HepG2 (cell line): ENCODE results near the gene WDR45B. TPM values are rescaled to one million over a fixed set of nuclear protein-coding genes. Genes with fewer than 3 reads are reported as not detected.

Source experiments
- ATAC-seq: fragments of 200-7000 bp; cut with Tn5 transposase; 3 replicates; pipeline ENCODE4 v1.9.1; 2020; ENCODE audit warnings: mild to moderate bottlenecking, moderate library complexity
- BruUV-seq: library from RNA; stranded (reverse); fragments of 400-500 nt; replicated peaks from 2 replicates; lab custom pipeline; 2021; lab: Mats Ljungman, UMichigan
- CTCF ChIA-PET: fragments of 300-600 bp; formaldehyde crosslinking; extraction: SDS; loops from one replicate; lab custom pipeline; 2021; ENCODE audit warnings: low total read pairs, inconsistent platforms, low intra/inter-chr PET ratio; lab: Yijun Ruan, JAX
- POLR2A ChIA-PET: fragments of 350-600 bp; sonication (Branson Sonifier 250); formaldehyde crosslinking; loops from one replicate; lab custom pipeline; 2020; ENCODE audit warnings: antibody characterized with exemption, inconsistent platforms; lab: Yijun Ruan, JAX
- DNase-seq: peaks from one replicate; pipeline ENCODE4 v3.0.0-alpha.2; 2015; ENCODE audit warnings: low spot score
- FAIRE-seq: peaks from 3 replicates; lab custom pipeline; 2011; peaks lifted over from hg19 to GRCh38; lab: Jason Lieb, UNC
- H2AFZ ChIP-seq: one replicate; pipeline ENCODE4 v1.6.1; 2011; ENCODE audit warnings: low read length, inconsistent platforms
- H3K27ac ChIP-seq: fragments of 300-600 bp; 3 replicates; pipeline ENCODE4 v1.8.0; 2011; ENCODE audit warnings: mixed run types, mild to moderate bottlenecking, mixed read lengths, low read length, inconsistent platforms; ENCODE audit not compliant: insufficient read depth; ENCODE audit errors: extremely low read length
- H3K27me3 ChIP-seq, 2 experiments: fragments of 200-600 bp in 1 of 2; 2 replicates in 1 of 2; 3 replicates in 1 of 2; pipeline versions ENCODE4 v1.6.0 to v1.8.0; 2011; ENCODE audit warnings: low read length in 2 of 2, mild to moderate bottlenecking in 2 of 2, moderate library complexity in 2 of 2, inconsistent platforms in 1 of 2; ENCODE audit not compliant: insufficient read depth in 2 of 2, control insufficient read depth in 1 of 2
- H3K36me3 ChIP-seq, 2 experiments: fragments of 200-600 bp in 1 of 2; replicated peaks in 1 of 2; 2 replicates in 1 of 2; 3 replicates in 1 of 2; pipeline versions ENCODE4 v1.5.1 to v1.8.0; 2011; ENCODE audit warnings: low read length in 2 of 2, inconsistent platforms in 1 of 2; ENCODE audit not compliant: insufficient read depth in 2 of 2, control insufficient read depth in 1 of 2
- H3K4me1 ChIP-seq: 2 replicates; pipeline ENCODE4 v1.5.1; 2012; ENCODE audit warnings: low read length, inconsistent platforms; ENCODE audit not compliant: insufficient read depth
- H3K4me2 ChIP-seq: 2 replicates; pipeline ENCODE4 v1.6.0; 2011; ENCODE audit warnings: low read depth, low read length, inconsistent platforms
- H3K4me3 ChIP-seq, 3 experiments: fragments of 200-600 bp in 1 of 3; sonication (generic), shearing (Covaris generic) in 1 of 3; replicated peaks in 1 of 3; 2 replicates each; pipeline ENCODE4 v1.5.1; 2011 to 2016; ENCODE audit warnings: low read length in 3 of 3, inconsistent platforms in 2 of 3, low read depth in 2 of 3, mild to moderate bottlenecking in 2 of 3, control low read depth in 1 of 3, mixed read lengths in 1 of 3; ENCODE audit not compliant: insufficient read depth in 1 of 3
- H3K79me2 ChIP-seq: one replicate; pipeline ENCODE4 v1.6.1; 2011; ENCODE audit warnings: low read length, inconsistent platforms; ENCODE audit not compliant: insufficient read depth
- H3K9ac ChIP-seq: 2 replicates; pipeline ENCODE4 v1.6.0; 2011; ENCODE audit warnings: mild to moderate bottlenecking, low read depth, low read length, inconsistent platforms; ENCODE audit not compliant: insufficient read depth
- H3K9me3 ChIP-seq: 2 replicates; pipeline ENCODE4 v1.5.1; 2012; ENCODE audit warnings: mild to moderate bottlenecking, low read length
- H4K20me1 ChIP-seq: 2 replicates; pipeline ENCODE4 v1.6.0; 2011; ENCODE audit warnings: inconsistent platforms, mild to moderate bottlenecking, low read length, moderate library complexity; ENCODE audit not compliant: insufficient read depth
- DR1 ChIP-seq: sonication (generic); formaldehyde crosslinking; IDR thresholded peaks from 2 replicates; pipeline ENCODE4 v1.8.0; 2021; ENCODE audit warnings: mild to moderate bottlenecking, missing genetic modification reagents, inconsistent platforms
- NR2C2 ChIP-seq: sonication (generic); formaldehyde crosslinking; IDR thresholded peaks from 2 replicates; pipeline ENCODE4 v1.4.0; 2020; ENCODE audit warnings: missing genetic modification reagents, mild to moderate bottlenecking, moderate library complexity, borderline replicate concordance
- NR3C1 ChIP-seq: sonication (generic); formaldehyde crosslinking; IDR thresholded peaks from 2 replicates; pipeline ENCODE4 v1.4.0; 2020; ENCODE audit warnings: missing genetic modification reagents
- ONECUT2 ChIP-seq: sonication (generic); formaldehyde crosslinking; IDR thresholded peaks from 2 replicates; pipeline ENCODE4 v1.4.0; 2020; ENCODE audit warnings: missing genetic modification reagents
- RAD51 ChIP-seq: fragments of 450-650 bp; IDR thresholded peaks from 2 replicates; pipeline ENCODE4 v1.6.1; 2016; ENCODE audit warnings: borderline replicate concordance
- RORA ChIP-seq: sonication (generic); formaldehyde crosslinking; IDR thresholded peaks from 2 replicates; pipeline ENCODE4 v1.5.0; 2020; ENCODE audit warnings: mild to moderate bottlenecking, missing genetic modification reagents, moderate library complexity
- SKI ChIP-seq: fragments of 450-650 bp; IDR thresholded peaks from one replicate; pipeline ENCODE4 v1.6.1; 2018; ENCODE audit warnings: mild to moderate bottlenecking; ENCODE audit not compliant: partially characterized antibody
- SP4 ChIP-seq: sonication (generic); formaldehyde crosslinking; IDR thresholded peaks from 2 replicates; pipeline ENCODE4 v1.8.1; 2023; ENCODE audit warnings: mild to moderate bottlenecking, missing genetic modification reagents
- SP5 ChIP-seq: IDR thresholded peaks from 2 replicates; pipeline ENCODE4 v1.6.1; 2016; ENCODE audit warnings: low read depth, borderline replicate concordance
- ZBTB20 ChIP-seq: sonication (generic); formaldehyde crosslinking; IDR thresholded peaks from 2 replicates; pipeline ENCODE4 v1.8.1; 2023; ENCODE audit warnings: missing genetic modification reagents, low read depth, mild to moderate bottlenecking, borderline replicate concordance
- ZNF160 ChIP-seq: sonication (generic); formaldehyde crosslinking; IDR thresholded peaks from 2 replicates; pipeline ENCODE4 v1.8.0; 2022; ENCODE audit warnings: mild to moderate bottlenecking, inconsistent platforms, missing genetic modification reagents
- ZNF792 ChIP-seq: IDR thresholded peaks from 2 replicates; pipeline ENCODE4 v1.6.1; 2016
- WGBS: methylation state at CpG from one replicate; pipeline ENCODE4 v1.1.6; 2017; ENCODE audit warnings: low lambda C conversion rate; 5-methylcytosine and 5-hydroxymethylcytosine counted together
- in situ Hi-C: cut with HindIII; loops from 2 replicates; pipeline ENCODE4 v1.10.0; 2017; ENCODE audit warnings: low pct_unique_long_range_greater_than_20kb; ENCODE audit not compliant: extremely low pct_ligation_motif_present
- intact Hi-C: fragments of 100-400 bp; cut with micrococcal nuclease; formaldehyde crosslinking; loops from one replicate; pipeline ENCODE4 v1.10.0; 2022; ENCODE audit not compliant: unreplicated experiment
- polyA plus RNA-seq, 8 experiments: library from polyadenylated mRNA; depleted of rRNA in 3 of 8; stranded (reverse) in 7 of 8; unstranded in 1 of 8; fragments of >200 nt; fragmentation: Illumina TruSeq in 4 of 8; extraction: Trizol in 4 of 8; gene quantifications; 2 replicates each; pipeline versions ENCODE4 v1.2.1 to v1.2.3, GENCODE V29; 2011 to 2016; ENCODE audit warnings: low read depth in 4 of 8, missing spikeins in 1 of 8, mixed read lengths in 1 of 8; ENCODE audit not compliant: insufficient read depth in 1 of 8
- total RNA-seq, 5 experiments: library from RNA; depleted of rRNA; stranded (reverse); fragments of >200 nt; fragmentation: Illumina TruSeq; extraction: Trizol; gene quantifications; 2 replicates each; pipeline ENCODE4 v1.2.3, GENCODE V29; 2016; ENCODE audit warnings: low read depth in 1 of 5
- TF ChIP-seq, protein P1 (sequence below): sonication (generic); formaldehyde crosslinking; IDR thresholded peaks from 2 replicates; pipeline ENCODE4 v1.9.0; 2021; ENCODE audit warnings: missing genetic modification reagents, borderline replicate concordance
- TF ChIP-seq, protein P2 (sequence below): sonication (generic); formaldehyde crosslinking; IDR thresholded peaks from 2 replicates; pipeline ENCODE4 v1.8.1; 2023; ENCODE audit warnings: mild to moderate bottlenecking, missing genetic modification reagents, borderline replicate concordance

Gene WDR45B
- total and polyA plus RNA-seq, 2 of the 13 experiments (the other 11 are each of a cell fraction or from before 2014, with no cell fraction given) = 86.2 to 155 TPM

DNA sequence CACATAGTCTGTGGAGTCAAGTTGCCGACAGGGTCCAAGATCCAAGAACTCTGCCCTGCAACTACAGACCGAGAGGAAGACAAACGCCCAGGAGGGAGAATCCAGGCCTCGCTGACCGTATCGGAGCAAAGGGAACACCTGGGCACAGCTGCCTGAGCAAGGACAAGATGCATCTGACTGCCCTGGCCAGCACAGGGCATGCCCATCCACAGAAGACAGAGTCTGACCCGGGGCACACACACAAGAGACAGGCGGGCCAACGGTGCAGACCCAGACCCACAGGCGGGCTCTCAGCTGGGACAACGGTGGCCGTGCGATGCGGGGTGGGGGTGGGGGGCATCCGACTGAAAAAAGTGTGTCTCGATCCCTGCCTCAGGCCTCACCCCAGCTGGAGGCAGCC lies 44.0 kb upstream of the WDR45B start:
- TF ChIP-seq SP5 (CRISPR knock-in tag) = no peak
- TF ChIP-seq SKI = no peak
- TF ChIP-seq DR1 = no peak
- no peak for TF ChIP-seq SP4 (CRISPR knock-in tag)
- no peak for TF ChIP-seq ONECUT2
- no peak for TF ChIP-seq ZBTB20 (CRISPR knock-in tag)
- TF ChIP-seq, protein P1, sequence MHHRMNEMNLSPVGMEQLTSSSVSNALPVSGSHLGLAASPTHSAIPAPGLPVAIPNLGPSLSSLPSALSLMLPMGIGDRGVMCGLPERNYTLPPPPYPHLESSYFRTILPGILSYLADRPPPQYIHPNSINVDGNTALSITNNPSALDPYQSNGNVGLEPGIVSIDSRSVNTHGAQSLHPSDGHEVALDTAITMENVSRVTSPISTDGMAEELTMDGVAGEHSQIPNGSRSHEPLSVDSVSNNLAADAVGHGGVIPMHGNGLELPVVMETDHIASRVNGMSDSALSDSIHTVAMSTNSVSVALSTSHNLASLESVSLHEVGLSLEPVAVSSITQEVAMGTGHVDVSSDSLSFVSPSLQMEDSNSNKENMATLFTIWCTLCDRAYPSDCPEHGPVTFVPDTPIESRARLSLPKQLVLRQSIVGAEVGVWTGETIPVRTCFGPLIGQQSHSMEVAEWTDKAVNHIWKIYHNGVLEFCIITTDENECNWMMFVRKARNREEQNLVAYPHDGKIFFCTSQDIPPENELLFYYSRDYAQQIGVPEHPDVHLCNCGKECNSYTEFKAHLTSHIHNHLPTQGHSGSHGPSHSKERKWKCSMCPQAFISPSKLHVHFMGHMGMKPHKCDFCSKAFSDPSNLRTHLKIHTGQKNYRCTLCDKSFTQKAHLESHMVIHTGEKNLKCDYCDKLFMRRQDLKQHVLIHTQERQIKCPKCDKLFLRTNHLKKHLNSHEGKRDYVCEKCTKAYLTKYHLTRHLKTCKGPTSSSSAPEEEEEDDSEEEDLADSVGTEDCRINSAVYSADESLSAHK (CRISPR knock-in tag) = no peak
- TF ChIP-seq, protein P2, sequence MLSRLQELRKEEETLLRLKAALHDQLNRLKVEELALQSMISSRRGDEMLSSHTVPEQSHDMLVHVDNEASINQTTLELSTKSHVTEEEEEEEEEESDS (CRISPR knock-in tag) = no peak
- no peak for TF ChIP-seq NR2C2 (CRISPR knock-in tag)
- TF ChIP-seq ZNF792 = no peak
- TF ChIP-seq RORA = no peak
- TF ChIP-seq ZNF160 (CRISPR knock-in tag) = no peak
- no peak for TF ChIP-seq RAD51
- TF ChIP-seq NR3C1 (CRISPR knock-in tag) = no peak
- TF ChIP-seq, all 625 proteins: peak for 0
- no peaks in the 10 kb centered on the region for H3K36me3 ChIP-seq
- BruUV-seq = no TSS peak
- H3K4me3 ChIP-seq = no peak overlapping the region
- FAIRE-seq (no peak), ATAC-seq (no peak), DNase-seq (no peak)
- CTCF ChIA-PET = no interaction called here
- peaks cover 16% of the 10 kb centered on the region for H3K4me1 ChIP-seq
- peaks cover 0 to under 1% of the 10 kb centered on the region in 2 experiments; a peak in 1 of 5 replicates for H3K27me3 ChIP-seq
- H3K4me2 ChIP-seq = no peak overlapping the region
- WGBS = 85% methylated on average over 15 of the region's 16 CpGs
- no peaks in the 10 kb centered on the region for H3K79me2 ChIP-seq
- intact Hi-C loops = no loop called here
- H3K27ac ChIP-seq = no peak overlapping the region
- no peaks in the 10 kb centered on the region for H4K20me1 ChIP-seq
- peaks cover 15% of the 10 kb centered on the region for H3K9me3 ChIP-seq
- in situ Hi-C loops = no loop called here
- no peak overlapping the region for H3K9ac ChIP-seq
- no peak overlapping the region for H2AFZ ChIP-seq
- POLR2A ChIA-PET = no interaction called here
